GM06990 (cell line): ENCODE data around the gene DNAH11.

Source experiments
- DNase-seq: peaks from one replicate; pipeline ENCODE4 v3.0.0-alpha.2; 2011; ENCODE audit not compliant: insufficient read length; ENCODE audit errors: extremely low read depth
- H3K27me3 ChIP-seq: replicated peaks from 2 replicates; pipeline ENCODE4 v1.6.0; 2011; ENCODE audit warnings: low read length; ENCODE audit not compliant: control insufficient read depth, insufficient read depth
- H3K36me3 ChIP-seq: 2 replicates; pipeline ENCODE4 v1.5.1; 2011; ENCODE audit warnings: low read length; ENCODE audit not compliant: control insufficient read depth, insufficient read depth
- H3K4me3 ChIP-seq: replicated peaks from 2 replicates; pipeline ENCODE4 v1.5.1; 2011; ENCODE audit warnings: low read depth, mild to moderate bottlenecking, control low read depth, low read length
- CTCF ChIP-seq: IDR thresholded peaks from 2 replicates; pipeline ENCODE4 v1.5.1; 2011; ENCODE audit warnings: low read length, control low read depth, mild to moderate bottlenecking, inconsistent platforms; ENCODE audit not compliant: insufficient read depth, poor library complexity, severe bottlenecking

Gene DNAH11

GRCh38 chr7:21947946-21948345, 405.1 kb downstream of the DNAH11 start:
- Histone ChIP-seq H3K4me3 (no peak overlapping the region), H3K36me3 (no peaks in the 10 kb centered on the region), H3K27me3 (no peaks in the 10 kb centered on the region)
- no peak for DNase-seq
- no peak for TF ChIP-seq CTCF

GRCh38 chr7:21948364-21948763, 405.5 kb downstream of the DNAH11 start:
- TF ChIP-seq CTCF: no peak
- Histone ChIP-seq H3K4me3 (no peak overlapping the region), H3K27me3 (no peaks in the 10 kb centered on the region), H3K36me3 (no peaks in the 10 kb centered on the region)
- DNase-seq: no peak

- no peak for TF ChIP-seq CTCF
- DNase-seq: no peak
- Histone ChIP-seq H3K4me3 (no peak overlapping the region), H3K36me3 (no peaks in the 10 kb centered on the region), H3K27me3 (no peaks in the 10 kb centered on the region)
Measured at GRCh38 chr7:21948887-21949540, 406.2 kb downstream of the DNAH11 start.
